HK-2 (cell line): ENCODE results near the gene KRTAP5-7.
"Not testable (repeated sequence)": the region's sequence is repeated elsewhere in the genome, so short reads cannot be mapped to it uniquely, and the experiment has no call there.

Source experiments
- DNase-seq: peaks from one replicate; pipeline ENCODE4 v3.0.0-alpha.2; 2018; ENCODE audit not compliant: unreplicated experiment

Gene KRTAP5-7, protein sequence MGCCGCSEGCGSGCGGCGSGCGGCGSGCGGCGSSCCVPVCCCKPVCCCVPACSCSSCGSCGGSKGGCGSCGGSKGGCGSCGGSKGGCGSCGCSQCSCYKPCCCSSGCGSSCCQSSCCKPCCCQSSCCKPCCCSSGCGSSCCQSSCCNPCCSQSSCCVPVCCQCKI

DNA sequence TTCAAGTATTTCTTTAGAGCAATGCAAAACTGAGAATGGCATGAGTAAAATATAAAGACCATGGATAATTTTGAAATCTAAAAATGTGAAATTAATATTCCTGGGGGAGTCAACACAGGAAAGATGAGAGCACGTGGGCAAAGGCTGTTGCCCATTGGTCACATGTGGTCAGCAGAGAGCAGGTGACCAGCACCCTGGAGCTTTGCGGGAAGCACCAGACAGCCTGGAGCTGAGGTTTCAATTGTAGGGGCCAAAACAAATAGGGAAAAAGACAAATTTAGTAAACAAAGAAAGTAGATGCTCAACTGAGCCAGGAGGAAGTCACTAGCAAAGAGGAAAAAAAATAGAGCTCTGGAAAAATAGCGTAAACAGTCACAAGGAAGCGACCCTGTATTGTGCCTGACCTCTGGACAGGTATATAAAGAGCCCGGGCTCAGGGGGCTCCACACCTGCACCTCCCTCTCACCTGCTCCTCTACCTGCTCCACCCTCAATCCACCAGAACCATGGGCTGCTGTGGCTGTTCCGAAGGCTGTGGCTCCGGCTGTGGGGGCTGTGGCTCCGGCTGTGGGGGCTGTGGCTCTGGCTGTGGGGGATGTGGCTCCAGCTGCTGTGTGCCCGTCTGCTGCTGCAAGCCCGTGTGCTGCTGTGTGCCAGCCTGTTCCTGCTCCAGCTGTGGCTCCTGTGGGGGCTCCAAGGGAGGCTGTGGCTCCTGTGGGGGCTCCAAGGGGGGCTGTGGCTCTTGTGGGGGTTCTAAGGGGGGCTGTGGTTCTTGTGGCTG is at the start of gene KRTAP5-7:
KRTAP5-7 (plus strand) TSS at position 472 of the 780 bp plus-strand sequence; CDS start at position 506, 34 bp downstream.
- not testable (repeated sequence) for DNase-seq

DNA sequence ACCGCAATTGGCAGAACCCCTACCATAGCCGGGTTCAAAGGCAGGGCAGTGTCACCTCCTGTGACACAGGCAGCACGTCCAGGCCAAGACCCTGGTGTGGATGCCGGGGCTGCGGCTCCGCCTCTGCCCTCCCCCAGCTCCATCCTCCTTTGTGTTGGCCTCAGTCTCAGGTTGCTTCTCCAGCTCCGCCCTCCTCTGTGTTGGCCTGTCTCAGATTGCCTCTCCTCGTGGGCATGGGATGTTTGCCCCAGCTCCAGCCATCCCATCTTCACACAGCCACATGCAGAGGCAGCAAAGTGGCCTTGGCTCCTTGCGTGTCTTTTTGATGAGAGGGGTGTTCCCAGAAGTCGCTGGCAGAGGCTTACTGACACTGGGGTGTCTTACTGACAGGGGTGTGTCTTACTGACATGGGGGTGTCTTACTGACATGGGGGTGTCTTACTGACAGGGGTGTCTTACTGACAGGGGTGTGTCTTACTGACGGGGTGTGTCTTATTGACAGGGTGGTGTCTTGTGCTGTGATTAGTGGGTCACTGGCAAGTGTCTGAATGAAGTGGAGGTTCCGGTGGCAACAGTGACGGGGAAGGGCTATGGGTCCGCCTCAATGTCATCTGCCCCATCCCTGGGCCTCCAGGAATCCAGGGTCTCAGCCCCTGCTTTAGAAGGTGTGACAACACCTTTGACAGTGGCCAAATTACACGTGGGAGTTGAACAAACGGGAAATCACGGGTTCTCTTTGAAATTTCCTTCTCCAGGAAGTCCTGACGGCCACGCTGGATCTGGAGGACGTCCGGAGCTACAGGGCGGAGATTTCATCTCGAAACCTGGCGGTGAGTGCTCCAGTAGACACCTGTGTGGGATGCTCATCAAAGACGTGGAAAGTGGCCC is 49.2 kb upstream of the KRTAP5-7 start:
- no peak for DNase-seq

DNA sequence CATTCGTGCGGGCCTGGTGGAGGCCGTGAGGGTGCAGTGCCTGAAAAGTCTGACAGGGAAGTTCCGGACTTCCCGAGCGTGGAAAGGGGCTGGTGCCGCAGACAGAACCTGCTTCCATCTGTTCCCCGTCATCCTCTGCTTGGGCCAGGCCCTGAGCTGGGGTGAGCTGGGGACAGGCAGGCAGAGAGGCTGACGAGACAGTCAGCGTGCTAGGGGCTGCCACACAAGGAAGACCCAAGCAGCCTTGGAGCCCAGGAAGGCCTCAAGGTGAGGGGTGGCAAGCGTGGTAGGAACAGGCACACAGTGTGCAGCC is 48.6 kb upstream of the KRTAP5-7 start:
- DNase-seq = no peak

GRCh38 chr11:71481101-71481960 is 45.7 kb upstream of the KRTAP5-7 start:
- DNase-seq = no peak

GRCh38 chr11:71482216-71482615 is 44.9 kb upstream of the KRTAP5-7 start:
- no peak for DNase-seq

GRCh38 chr11:71482746-71483364 is 44.2 kb upstream of the KRTAP5-7 start:
- DNase-seq = no peak

DNA sequence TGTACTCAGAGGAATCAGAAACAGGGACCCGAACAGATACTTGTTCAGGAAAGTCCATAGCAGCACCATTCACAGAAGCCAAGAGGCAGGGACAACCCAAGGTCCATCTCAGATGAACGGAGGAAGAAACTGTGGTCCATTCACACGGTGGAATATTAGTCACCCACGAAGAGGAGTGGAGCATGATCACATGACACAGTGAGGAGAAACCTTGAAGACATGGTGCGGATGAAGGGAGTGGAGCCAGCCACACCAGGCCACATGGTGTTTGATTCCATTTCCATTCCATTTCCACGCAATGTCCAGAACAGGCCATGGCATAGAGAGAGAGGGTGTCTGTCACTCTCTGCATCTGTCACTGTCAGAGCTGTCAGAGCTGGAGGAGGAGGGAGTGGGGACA is 43.4 kb upstream of the KRTAP5-7 start:
- no peak for DNase-seq

- DNase-seq = no peak
These were observed 42.6 kb upstream of the KRTAP5-7 start for GRCh38 chr11:71484248-71485062.

GRCh38 chr11:71485063-71485399 is 42.0 kb upstream of the KRTAP5-7 start:
- no peak for DNase-seq

DNA sequence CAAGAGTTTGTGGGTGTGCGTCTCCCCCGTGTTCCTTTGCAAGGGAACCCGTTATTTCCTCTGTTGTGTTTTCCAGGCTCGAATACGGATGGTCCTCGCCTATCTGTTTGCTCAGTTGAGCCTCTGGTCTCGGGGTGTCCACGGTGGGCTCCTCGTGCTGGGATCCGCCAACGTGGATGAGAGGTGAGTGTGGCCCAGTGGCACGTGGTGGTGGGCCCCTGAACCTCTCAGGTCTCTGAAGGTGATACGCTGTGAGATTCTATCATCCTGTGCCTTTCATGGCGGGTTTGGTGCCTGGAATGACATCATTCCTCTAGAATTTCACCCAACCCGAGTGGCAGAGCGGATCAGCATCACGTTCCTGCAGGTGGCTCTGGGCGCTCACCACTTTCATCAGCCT is 41.6 kb upstream of the KRTAP5-7 start:
- no peak for DNase-seq

- DNase-seq = no peak
These were observed 40.7 kb upstream of the KRTAP5-7 start for GRCh38 chr11:71486320-71486719.

DNA sequence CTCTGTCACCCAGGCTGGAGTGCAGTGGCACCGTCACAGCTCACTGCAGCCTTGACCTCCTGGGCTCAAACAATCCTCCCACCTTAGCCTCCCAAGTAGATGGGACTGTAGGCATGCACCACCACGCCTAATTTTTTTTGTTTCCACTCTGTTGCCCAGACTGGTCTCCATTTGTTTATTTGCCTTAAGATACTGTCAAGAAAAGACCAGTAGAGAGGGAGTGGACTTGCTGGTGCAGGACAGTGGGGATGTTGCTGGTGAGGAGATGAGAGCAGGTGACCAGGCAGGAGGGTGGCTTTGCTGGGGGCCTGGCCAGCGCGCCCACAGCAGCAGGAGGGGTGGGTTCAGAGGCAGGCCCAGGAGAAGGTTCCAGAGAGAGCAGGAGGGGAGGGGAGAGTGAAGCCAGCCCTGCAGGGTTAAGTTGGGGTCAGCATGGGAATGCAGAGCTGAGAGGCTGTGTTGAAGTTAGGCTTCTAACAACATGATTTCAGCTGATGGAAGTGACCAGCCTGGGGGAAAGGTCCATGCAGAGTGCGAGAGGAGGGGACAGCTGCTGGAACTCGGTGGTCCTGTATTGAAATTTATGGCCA is 38.3 kb upstream of the KRTAP5-7 start:
- no peak for DNase-seq

DNA sequence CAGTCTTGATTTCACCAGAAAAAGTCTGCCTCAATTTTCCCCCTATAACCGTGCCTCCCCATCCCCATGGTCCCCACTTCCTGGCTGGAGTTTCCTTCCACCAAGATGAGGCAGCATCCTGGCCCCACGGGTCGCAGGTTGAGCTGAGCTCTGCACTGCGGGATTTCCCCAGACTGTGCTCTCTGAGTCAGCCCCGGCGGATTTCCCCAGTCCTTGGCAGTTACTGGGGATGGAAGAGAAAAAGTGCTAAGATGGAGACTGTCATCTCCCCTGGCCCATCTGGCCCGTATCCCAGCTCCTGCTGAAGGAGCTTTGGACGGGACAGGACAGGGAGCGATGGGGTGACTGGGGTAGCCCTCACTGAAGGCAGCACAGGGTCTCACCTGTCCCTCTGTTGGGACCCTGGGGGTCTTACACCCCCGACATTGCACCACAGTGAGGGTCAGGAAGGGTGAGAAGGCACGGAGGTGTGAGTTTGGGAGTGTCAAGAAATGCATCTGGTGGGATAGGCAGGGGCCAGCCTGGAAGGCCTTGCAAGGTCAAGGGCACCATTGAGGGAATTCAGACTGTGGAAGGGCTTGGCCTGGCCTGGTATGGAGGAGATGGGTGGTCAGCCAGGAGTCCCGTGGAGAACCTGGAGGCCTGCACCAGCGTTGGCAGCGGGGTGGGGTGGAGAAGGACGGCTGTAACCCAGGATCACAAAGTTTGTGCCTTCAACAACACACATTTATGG is 37.6 kb upstream of the KRTAP5-7 start:
- DNase-seq = peak; percentile 52

DNA sequence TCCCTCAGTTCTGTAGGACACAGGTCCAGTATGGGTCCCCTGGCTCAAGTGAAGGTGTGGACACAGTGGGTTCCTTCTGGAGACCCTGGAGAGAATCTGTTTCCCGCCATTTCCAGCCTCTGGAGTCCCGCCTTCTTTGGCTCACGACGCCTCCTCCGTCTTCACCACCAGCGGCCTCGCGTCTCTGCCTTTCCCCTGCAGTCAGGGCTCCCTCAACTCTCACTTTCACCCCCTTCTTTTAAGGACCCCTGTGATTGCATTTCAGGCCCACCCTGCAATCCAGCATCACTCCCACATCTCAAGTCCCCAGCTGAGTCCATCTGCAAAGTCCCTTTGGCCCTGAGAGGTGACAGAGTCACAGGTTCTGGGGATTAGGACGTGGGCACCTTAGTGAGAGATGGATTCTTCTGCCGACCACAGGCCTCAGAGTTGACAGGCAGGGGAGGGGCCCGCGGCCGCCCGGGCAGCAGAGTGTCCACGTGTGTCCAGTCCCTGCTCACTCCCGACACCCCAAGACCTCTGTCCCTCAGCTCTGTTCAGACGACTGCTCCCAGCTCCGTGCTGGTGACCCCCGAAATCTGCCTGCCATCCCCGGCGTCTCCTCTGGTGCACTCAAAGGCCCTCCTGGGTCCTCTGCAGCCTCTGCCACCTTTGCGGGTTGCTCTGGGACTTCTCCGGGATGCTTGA is 36.9 kb upstream of the KRTAP5-7 start:
- no peak for DNase-seq

DNA sequence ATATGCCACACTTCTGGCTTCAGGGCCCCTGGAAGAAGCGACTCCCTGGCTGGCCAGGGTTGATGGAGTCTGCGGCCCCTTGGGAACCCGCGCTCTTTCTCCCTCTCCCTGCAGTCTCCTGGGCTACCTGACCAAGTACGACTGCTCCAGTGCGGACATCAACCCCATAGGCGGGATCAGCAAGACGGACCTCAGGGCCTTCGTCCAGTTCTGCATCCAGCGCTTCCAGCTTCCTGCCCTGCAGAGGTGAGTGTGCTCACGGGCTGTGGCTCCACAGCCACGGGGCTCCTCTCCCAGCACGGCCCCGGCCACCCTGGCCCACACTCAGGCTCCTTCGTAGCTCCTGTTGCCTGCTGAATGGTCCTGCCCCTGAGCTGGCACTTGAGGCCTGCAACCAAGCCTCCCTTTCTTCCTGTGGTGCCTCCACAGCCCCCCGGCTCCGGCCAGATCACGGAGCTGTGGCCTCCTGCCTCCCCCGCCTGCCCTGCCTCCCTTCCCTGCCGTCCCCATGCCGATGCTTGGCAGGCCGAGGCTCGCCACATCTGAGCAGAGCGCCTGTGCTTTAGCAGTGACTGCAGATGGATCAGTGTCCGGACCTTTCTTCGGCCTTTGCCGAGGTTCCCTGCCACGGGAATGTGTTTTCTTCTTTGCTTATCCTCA is 36.2 kb upstream of the KRTAP5-7 start:
- no peak for DNase-seq

GRCh38 chr11:71491531-71491930 is 35.5 kb upstream of the KRTAP5-7 start:
- DNase-seq = no peak

- no peak for DNase-seq
These were observed 35.1 kb upstream of the KRTAP5-7 start for GRCh38 chr11:71491940-71492339.
